ENCODE results near the gene PRR14L.
"Not testable (repeated sequence)": the region's sequence is repeated elsewhere in the genome, so short reads cannot be mapped to it uniquely, and the experiment has no call there.

The PRR14L gene

GRCh38 chr22:31739795-31740201, 10.1 kb downstream of the PRR14L start:
- DNase-seq, result no peak

GRCh38 chr22:31738566-31738965, 11.4 kb downstream of the PRR14L start:
- DNase-seq, result no peak

DNA sequence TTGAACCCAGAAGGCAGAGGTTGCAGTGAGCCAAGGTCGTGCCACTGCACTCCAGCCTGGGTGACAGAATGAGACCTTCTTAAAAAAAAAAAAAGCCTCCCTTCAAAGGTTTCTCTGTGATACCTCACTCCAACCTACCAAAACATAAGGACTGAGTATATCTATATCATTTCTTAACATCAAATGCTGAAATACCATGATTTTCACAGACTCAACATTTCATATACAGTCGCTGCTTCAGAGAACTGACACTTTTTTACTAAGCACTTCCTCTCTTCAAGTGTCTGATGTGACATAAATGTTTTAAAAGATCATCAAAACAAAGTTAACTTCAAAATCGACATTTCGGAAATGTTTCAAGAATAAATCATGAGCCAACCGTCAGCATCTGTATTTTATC, 12.0 kb downstream of the PRR14L start:
- no peak for DNase-seq

GRCh38 chr22:31736458-31736857, 13.5 kb downstream of the PRR14L start:
- DNase-seq, result no peak

DNA sequence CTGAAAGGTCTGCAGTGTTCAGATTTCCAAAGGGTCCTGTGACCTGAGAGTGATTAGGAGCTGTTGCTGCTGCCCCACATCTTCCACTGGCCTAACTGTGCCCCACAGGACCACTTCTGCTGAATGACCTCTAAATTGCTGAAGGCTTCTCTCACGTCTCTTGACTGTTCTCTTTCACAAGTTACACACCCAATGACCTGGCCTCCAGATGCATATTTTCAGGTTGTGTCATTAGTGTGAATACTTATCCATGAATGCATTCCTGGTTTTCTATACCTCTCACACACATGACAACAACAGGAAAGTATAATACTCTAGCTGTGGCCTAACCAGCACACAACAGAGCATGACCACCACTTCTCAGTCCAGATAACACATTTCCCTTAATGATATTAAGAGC, 15.4 kb downstream of the PRR14L start:
- no peak for DNase-seq

DNA sequence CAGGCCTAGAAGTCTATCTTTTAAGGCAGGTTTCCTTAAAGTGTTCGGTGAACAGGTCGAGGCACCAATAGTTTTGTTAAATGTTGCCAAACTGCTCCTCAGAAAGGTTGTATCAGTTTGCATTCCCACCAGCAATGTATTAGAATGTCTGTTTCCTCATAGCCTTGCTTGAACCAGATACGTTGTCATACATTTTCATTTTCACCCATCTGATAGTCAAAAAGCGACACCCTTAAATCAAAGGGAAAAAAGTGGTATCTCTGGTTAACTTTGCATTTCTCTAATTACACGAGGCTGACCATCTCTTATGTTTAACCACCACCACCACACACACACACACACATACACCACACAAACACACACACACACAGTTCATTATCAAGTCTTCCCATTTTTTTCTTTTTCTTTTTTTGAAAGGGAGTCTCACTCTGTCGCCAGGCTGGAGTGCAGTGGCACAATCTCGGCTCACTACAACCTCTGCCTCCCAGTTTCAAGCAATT, 16.3 kb downstream of the PRR14L start:
- no peak for DNase-seq

- no peak for DNase-seq
Observed at GRCh38 chr22:31732089-31732829, 17.7 kb downstream of the PRR14L start.

DNA sequence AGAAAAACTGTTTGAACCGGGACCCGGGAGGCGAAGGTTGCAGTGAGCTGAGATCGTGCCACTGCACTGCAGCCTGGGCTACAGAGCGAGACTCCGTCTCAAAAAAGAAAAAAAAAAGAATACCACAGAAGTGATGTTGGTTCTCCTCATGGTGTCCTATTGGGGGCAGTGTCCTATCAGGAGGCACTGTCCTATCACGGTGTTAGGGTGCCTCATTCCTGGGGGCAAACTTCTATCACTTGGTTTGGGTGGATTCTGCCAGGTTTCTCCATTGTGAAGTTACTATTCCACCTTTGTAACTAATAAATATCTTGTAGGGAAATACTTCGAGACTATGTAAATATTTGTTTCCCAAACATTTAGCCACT, 19.6 kb downstream of the PRR14L start:
- no peak for DNase-seq

- no peak for DNase-seq
Observed at GRCh38 chr22:31728857-31729256, 21.1 kb downstream of the PRR14L start.

- no peak for DNase-seq
Observed at GRCh38 chr22:31726692-31727091, 23.2 kb downstream of the PRR14L start.

DNA sequence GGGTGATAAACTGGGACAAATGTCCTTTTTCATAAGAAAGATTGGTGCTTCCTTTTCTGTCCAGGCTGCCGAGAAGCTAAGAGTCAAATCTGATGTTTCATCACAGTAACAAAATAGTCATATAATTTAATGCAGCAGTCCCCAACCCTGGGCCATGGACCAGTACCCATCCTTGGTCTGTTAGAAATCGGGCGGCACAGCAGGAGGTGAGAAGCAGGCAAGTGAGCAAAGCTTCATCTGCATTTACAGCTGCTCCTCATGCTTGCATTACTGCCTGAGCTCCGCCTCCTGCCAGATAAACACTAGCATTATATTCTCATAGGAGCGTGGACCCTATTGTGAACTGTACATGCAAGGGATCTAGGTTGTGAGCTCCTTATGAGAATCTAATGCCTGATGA, 26.2 kb downstream of the PRR14L start:
- DNase-seq, result no peak

- no peak for DNase-seq
Observed at GRCh38 chr22:31719850-31720471, 30.0 kb downstream of the PRR14L start.

DNA sequence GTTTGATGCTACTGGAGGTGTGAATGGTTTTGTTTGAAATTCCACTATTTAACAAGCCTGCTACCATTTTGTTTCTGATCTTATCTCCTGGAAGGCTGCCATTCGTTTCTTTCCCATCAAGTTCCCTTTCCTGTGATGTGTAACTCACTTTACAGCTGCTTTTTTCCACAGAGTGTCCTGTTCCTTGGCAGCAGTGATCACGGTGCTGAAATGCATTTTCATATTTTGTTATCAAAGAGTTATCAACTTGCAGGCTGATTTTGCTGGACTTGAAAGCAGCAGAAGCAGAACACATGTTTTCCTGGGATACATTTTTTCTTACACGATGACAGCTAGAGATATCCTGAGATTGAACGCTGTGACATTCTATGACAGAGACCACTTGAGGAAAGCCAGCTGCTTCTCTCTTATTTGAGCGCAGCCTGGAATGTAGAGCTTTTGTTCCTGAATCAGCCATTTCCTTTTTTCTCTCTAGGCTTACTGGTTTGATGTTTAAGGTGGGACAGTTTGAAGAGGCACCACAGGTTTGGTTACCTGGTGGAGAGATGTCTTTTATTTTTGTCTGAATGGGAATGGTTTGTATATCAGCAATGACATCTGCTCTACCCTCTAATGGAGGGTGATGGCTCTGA, 34.7 kb downstream of the PRR14L start:
- no peak for DNase-seq

DNA sequence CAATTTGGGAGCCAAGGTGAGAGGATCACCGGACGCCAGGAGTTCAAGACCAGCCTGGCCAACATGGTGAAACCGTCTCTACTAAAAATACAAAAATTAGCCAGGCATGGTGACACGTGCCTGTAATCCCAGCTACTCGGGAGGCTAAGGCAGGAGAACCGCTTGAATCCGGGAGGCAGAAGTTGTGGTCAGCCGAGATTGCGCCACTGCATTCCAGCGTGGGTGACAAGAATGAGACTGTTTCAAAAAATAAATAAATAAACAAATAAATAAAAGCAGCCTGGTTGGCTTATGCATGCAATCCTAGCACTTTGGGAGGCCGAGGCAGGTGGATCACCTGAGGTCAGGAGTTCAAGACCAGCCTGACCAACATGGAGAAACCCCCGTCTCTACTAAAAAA, 38.7 kb downstream of the PRR14L start:
- DNase-seq, result not testable (repeated sequence)

GRCh38 chr22:31707519-31707918, 42.4 kb downstream of the PRR14L start:
- peak; percentile 2 for DNase-seq

- DNase-seq, result no peak
Observed at GRCh38 chr22:31695423-31695822, 54.5 kb downstream of the PRR14L start.

DNA sequence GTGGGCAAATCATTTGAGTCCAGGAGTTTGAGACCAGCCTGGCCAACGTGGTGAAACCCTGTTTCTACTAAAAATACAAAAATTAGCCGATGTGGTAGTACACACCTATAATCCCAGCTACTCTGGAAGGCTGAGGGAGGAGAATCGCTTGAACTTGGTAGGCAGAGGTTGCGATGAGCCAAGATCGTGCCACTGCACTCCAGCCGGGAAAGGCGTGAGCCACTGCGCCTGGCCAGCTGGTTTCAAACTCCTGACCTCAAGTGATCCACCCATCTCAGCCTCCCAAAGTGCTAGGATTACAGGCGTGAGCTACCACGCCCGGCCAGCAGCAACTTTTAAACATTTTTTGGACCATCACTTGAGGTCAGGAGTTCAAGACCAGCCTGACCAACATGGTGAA, 55.9 kb downstream of the PRR14L start:
- DNase-seq, result not testable (repeated sequence)

DNA sequence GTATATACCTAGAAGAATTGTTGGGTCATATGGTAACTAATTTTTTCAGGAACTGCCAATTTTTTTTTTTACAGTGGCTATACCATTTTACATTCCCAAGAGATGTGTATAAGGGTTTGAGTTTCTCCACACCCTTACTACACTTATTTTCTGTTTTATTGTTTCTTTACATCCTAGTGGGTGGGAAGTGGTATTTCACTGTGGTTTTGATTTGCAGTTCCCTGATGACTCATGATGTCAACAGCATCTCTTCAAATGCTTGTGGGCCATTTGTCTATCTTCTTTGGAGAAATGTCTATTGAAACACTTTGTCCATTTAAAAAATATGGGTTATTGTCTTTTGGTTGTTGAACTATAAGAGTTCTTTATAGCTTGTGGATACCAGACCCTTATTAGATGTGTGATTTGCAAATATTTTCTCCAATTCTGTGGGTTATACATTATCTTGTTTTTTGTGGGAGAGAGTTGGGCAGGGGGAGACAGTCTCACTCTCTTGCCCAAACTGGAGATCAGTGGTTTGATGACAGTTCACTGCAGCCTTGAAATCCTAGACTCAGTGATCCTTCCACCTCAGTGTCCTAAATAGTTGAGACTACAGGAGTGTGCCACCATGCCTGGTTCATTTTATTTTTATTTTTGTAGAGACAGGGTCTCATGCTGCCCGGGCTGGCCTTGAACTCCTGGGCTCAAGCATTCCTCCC, 57.6 kb downstream of the PRR14L start:
- DNase-seq, result no peak

DNA sequence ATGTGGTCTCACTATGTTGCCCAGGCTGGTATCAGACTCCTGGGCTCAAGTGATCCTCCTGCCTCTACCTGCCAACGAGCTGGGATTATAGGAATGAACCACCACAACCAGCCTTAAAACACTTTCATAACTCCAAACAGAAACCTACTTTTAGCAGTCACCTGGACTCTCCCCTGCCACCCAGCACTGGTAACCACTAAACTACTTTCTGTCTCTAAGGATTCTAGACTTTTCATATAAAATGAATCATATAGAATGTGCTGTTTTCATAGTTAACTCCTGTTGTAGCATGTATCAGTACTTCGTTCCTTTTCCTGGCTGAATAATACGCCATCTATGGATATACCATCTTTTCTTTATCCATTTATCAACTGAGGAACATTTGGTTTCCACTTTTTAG, 58.5 kb downstream of the PRR14L start:
- no peak for DNase-seq

GRCh38 chr22:31683181-31684105, 66.5 kb downstream of the PRR14L start:
- no peak for DNase-seq

DNA sequence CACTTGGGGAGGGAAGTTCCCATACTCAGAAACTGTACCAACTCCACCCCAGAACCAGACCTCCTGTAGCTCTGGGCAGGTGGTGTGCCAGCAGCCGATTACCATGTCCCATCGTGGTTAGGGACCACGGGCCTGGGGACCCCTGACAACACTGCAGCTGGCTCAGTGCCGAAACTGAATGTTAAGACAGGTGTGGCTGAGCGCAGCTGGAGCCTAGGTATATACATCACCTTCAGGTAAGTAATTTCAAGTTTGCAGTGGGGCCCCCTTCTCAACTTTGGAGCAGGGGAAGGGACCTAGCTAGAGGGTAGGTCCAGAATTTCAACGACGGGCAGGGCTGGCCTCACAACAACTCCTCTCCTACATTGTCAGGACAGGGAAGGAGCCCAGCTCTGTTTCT, 67.2 kb downstream of the PRR14L start:
- no peak for DNase-seq
